K562 (cell line): Measurements from ENCODE around the gene CCR9. TPM values are rescaled to one million over a fixed set of nuclear protein-coding genes. Genes with fewer than 3 reads are reported as not detected.

Source experiments
- FOXA3 ChIP-seq, 2 experiments: fragments of 450-650 bp in 1 of 2; sonication (generic) in 1 of 2; formaldehyde crosslinking; IDR thresholded peaks in 1 of 2; conservative IDR thresholded peaks in 1 of 2; 2 replicates each; pipeline versions ENCODE4 v1.4.0 to v1.8.0; 2020 to 2022; ENCODE audit warnings: mild to moderate bottlenecking in 2 of 2, missing genetic modification reagents in 1 of 2
- GTF2F1 ChIP-seq: IDR thresholded peaks from 2 replicates; pipeline ENCODE4 v1.6.1; 2011; ENCODE audit warnings: low read depth, low read length, improper control_type of control experiment
- HNRNPUL1 ChIP-seq: fragments of 200-400 bp; formaldehyde crosslinking; IDR thresholded peaks from 2 replicates; pipeline ENCODE4 v1.6.1; 2017; ENCODE audit warnings: low read length
- NCOA6 ChIP-seq: fragments of 450-650 bp; IDR thresholded peaks from 2 replicates; pipeline ENCODE4 v1.6.1; 2017; ENCODE audit warnings: mild to moderate bottlenecking
- NFYB ChIP-seq: IDR thresholded peaks from 2 replicates; pipeline ENCODE4 v1.6.1; 2011; ENCODE audit warnings: mild to moderate bottlenecking, moderate library complexity; ENCODE audit not compliant: insufficient read length; ENCODE audit errors: extremely low read depth
- SETDB1 ChIP-seq: IDR thresholded peaks from one replicate; pipeline ENCODE4 v1.6.1; 2012; ENCODE audit warnings: low read length, control low read depth, inconsistent platforms
- STAT5A ChIP-seq: IDR thresholded peaks from 2 replicates; pipeline ENCODE4 v1.6.1; 2012; ENCODE audit warnings: low read length, inconsistent platforms, borderline replicate concordance
- ZNF512 ChIP-seq: IDR thresholded peaks from 2 replicates; pipeline ENCODE4 v1.6.1; 2016; ENCODE audit warnings: missing genetic modification characterization, missing compliant biosample characterization
- polyA plus RNA-seq, 8 experiments: library from polyadenylated mRNA; depleted of rRNA in 4 of 8; stranded (reverse) in 5 of 8; unstranded in 3 of 8; fragments of >200 nt; fragmentation: Nextera tagmentation in 2 of 8; fragmentation: Illumina TruSeq in 1 of 8; extraction: Ambion mirVana in 2 of 8; extraction: Trizol in 1 of 8; gene quantifications; 2 replicates each; pipeline versions ENCODE4 v1.2.1 to v1.2.3, GENCODE V29; 2011 to 2014; ENCODE audit warnings: inconsistent platforms in 1 of 8, missing spikeins in 1 of 8
- total RNA-seq, 7 experiments: library from RNA; depleted of rRNA in 6 of 7; stranded (reverse); fragments of >200 nt in 6 of 7; fragmentation: Illumina TruSeq in 2 of 7; extraction: Trizol in 2 of 7; gene quantifications; 2 replicates each; pipeline versions ENCODE4 v1.2.1 to v1.2.3, GENCODE V29; 2011 to 2021; ENCODE audit warnings: low replicate concordance in 1 of 7
- TF ChIP-seq, protein P1 (sequence below): fragments of 250-450 bp; sonication (Bioruptor Pico); IDR thresholded peaks from 2 replicates; pipeline ENCODE4 v1.5.0; 2022; ENCODE audit warnings: mild to moderate bottlenecking
- TF ChIP-seq, protein P2 (sequence below): sonication (generic); formaldehyde crosslinking; IDR thresholded peaks from 2 replicates; pipeline ENCODE4 v1.8.0; 2022; ENCODE audit warnings: mild to moderate bottlenecking, missing genetic modification reagents
- TF ChIP-seq, protein P3 (sequence below): fragments of 250-450 bp; sonication (Bioruptor Pico); IDR thresholded peaks from 2 replicates; pipeline ENCODE4 v1.5.0; 2021

Gene CCR9
- total and polyA plus RNA-seq, 9 of the 15 experiments (the other 6 are each of a cell fraction or from before 2014, with no cell fraction given): not detected

GRCh38 chr3:45881078-45882022, 5.0 kb upstream of the CCR9 start (continued):
- TF ChIP-seq, protein P1, sequence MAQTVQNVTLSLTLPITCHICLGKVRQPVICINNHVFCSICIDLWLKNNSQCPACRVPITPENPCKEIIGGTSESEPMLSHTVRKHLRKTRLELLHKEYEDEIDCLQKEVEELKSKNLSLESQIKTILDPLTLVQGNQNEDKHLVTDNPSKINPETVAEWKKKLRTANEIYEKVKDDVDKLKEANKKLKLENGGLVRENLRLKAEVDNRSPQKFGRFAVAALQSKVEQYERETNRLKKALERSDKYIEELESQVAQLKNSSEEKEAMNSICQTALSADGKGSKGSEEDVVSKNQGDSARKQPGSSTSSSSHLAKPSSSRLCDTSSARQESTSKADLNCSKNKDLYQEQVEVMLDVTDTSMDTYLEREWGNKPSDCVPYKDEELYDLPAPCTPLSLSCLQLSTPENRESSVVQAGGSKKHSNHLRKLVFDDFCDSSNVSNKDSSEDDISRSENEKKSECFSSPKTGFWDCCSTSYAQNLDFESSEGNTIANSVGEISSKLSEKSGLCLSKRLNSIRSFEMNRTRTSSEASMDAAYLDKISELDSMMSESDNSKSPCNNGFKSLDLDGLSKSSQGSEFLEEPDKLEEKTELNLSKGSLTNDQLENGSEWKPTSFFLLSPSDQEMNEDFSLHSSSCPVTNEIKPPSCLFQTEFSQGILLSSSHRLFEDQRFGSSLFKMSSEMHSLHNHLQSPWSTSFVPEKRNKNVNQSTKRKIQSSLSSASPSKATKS (CRISPR knock-in tag): no peak
- TF ChIP-seq NCOA6: no peak
- no peak for TF ChIP-seq HNRNPUL1
- TF ChIP-seq, protein P2, sequence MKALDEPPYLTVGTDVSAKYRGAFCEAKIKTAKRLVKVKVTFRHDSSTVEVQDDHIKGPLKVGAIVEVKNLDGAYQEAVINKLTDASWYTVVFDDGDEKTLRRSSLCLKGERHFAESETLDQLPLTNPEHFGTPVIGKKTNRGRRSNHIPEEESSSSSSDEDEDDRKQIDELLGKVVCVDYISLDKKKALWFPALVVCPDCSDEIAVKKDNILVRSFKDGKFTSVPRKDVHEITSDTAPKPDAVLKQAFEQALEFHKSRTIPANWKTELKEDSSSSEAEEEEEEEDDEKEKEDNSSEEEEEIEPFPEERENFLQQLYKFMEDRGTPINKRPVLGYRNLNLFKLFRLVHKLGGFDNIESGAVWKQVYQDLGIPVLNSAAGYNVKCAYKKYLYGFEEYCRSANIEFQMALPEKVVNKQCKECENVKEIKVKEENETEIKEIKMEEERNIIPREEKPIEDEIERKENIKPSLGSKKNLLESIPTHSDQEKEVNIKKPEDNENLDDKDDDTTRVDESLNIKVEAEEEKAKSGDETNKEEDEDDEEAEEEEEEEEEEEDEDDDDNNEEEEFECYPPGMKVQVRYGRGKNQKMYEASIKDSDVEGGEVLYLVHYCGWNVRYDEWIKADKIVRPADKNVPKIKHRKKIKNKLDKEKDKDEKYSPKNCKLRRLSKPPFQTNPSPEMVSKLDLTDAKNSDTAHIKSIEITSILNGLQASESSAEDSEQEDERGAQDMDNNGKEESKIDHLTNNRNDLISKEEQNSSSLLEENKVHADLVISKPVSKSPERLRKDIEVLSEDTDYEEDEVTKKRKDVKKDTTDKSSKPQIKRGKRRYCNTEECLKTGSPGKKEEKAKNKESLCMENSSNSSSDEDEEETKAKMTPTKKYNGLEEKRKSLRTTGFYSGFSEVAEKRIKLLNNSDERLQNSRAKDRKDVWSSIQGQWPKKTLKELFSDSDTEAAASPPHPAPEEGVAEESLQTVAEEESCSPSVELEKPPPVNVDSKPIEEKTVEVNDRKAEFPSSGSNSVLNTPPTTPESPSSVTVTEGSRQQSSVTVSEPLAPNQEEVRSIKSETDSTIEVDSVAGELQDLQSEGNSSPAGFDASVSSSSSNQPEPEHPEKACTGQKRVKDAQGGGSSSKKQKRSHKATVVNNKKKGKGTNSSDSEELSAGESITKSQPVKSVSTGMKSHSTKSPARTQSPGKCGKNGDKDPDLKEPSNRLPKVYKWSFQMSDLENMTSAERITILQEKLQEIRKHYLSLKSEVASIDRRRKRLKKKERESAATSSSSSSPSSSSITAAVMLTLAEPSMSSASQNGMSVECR (CRISPR knock-in tag): no peak
- TF ChIP-seq STAT5A: peak; percentile 73
- 0 out of 4 replicates have a peak, but pooled peaks of 1 of the 2 experiments have one; percentile 25 for TF ChIP-seq FOXA3 (CRISPR knock-in tag; conservative IDR thresholded peaks at IDR 0.05 in 1 of 2, IDR thresholded peaks at IDR 0.05 in 1 of 2)
- TF ChIP-seq SETDB1: no peak
- TF ChIP-seq GTF2F1: no peak
- TF ChIP-seq ZNF512 (tag): no peak
- TF ChIP-seq, protein P3, sequence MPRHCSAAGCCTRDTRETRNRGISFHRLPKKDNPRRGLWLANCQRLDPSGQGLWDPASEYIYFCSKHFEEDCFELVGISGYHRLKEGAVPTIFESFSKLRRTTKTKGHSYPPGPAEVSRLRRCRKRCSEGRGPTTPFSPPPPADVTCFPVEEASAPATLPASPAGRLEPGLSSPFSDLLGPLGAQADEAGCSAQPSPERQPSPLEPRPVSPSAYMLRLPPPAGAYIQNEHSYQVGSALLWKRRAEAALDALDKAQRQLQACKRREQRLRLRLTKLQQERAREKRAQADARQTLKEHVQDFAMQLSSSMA: no peak
- TF ChIP-seq NFYB: no peak
